SH-SY5Y (cell line): ENCODE measurements around the gene PLEKHA5.

Source experiments
- GATA2 ChIP-seq: IDR thresholded peaks from 2 replicates; pipeline ENCODE4 v1.6.1; 2011; ENCODE audit warnings: mild to moderate bottlenecking, low read depth, low read length
- GATA3 ChIP-seq: IDR thresholded peaks from 2 replicates; pipeline ENCODE4 v1.6.1; 2011; ENCODE audit warnings: low read depth, mild to moderate bottlenecking, low read length, moderate library complexity

- TF ChIP-seq GATA2 (no peak), GATA3 (no peak)
These were observed 148.2 kb downstream of the PLEKHA5 start for GRCh38 chr12:19277711-19278110.
